GM12864 (cell line): Measurements from ENCODE around the gene CD3G.

ENCODE experiments used
- DNase-seq: peaks from one replicate; pipeline ENCODE4 v3.0.0-alpha.2; 2011; ENCODE audit warnings: low read depth
- H3K4me3 ChIP-seq: 2 replicates; pipeline ENCODE4 v1.5.1; 2011; ENCODE audit warnings: mild to moderate bottlenecking, low read depth, low read length, control low read depth
- CTCF ChIP-seq: IDR thresholded peaks from 2 replicates; pipeline ENCODE4 v1.5.1; 2011; ENCODE audit warnings: low read depth, mild to moderate bottlenecking, moderate library complexity, low read length, control low read depth, inconsistent platforms; ENCODE audit errors: missing control alignments

Gene CD3G

GRCh38 chr11:118349475-118349874 lies 5.3 kb downstream of the CD3G start:
- no peak for DNase-seq
- no peak for TF ChIP-seq CTCF
- no peak overlapping the region for H3K4me3 ChIP-seq

- peak; percentile 18 for TF ChIP-seq CTCF
- no peak for DNase-seq
- no peak overlapping the region for H3K4me3 ChIP-seq
Measured at GRCh38 chr11:118353084-118353710, 9.1 kb downstream of the CD3G start.

GRCh38 chr11:118358071-118358470 lies 13.9 kb downstream of the CD3G start:
- H3K4me3 ChIP-seq: no peak overlapping the region
- no peak for TF ChIP-seq CTCF
- no peak for DNase-seq

- peak within 1 kb of the TSS; percentile 100 for H3K4me3 ChIP-seq
- no peak for TF ChIP-seq CTCF
- DNase-seq: peak; percentile 97
Measured at GRCh38 chr11:118359295-118359958, 15.3 kb downstream of the CD3G start, which contains the start of gene UBE4A. Gene UBE4A (plus strand): TSS chr11:118359600. CDS start chr11:118365081, 5,481 bp downstream.

- H3K4me3 ChIP-seq: no peak overlapping the region
- DNase-seq: no peak
- TF ChIP-seq CTCF: no peak
Measured at GRCh38 chr11:118364956-118365615, 20.9 kb downstream of the CD3G start.

GRCh38 chr11:118366287-118366686 lies 22.1 kb downstream of the CD3G start:
- no peak for DNase-seq
- H3K4me3 ChIP-seq: no peak overlapping the region
- no peak for TF ChIP-seq CTCF
